ENCODE measurements around the gene MARCHF5.

DNA sequence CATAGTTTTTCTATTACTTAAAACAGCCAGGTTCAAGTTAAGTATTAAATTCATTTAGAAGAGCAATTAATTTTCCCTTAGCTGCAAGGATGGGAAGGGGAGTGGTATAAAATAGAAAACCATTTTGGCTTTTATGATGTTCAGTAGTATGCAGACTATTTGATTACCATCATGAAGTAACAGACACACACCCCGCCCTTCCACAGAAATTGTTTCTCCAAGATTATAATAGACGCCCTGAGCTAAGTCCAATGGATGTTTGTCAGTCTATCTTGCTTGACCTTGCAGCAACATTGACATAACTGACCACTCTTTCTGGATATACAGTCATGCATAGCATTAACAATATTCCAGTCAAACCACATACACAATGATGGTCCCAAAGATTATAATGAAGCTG is 42.4 kb upstream of the MARCHF5 start:
- TF ChIP-seq, protein P1, sequence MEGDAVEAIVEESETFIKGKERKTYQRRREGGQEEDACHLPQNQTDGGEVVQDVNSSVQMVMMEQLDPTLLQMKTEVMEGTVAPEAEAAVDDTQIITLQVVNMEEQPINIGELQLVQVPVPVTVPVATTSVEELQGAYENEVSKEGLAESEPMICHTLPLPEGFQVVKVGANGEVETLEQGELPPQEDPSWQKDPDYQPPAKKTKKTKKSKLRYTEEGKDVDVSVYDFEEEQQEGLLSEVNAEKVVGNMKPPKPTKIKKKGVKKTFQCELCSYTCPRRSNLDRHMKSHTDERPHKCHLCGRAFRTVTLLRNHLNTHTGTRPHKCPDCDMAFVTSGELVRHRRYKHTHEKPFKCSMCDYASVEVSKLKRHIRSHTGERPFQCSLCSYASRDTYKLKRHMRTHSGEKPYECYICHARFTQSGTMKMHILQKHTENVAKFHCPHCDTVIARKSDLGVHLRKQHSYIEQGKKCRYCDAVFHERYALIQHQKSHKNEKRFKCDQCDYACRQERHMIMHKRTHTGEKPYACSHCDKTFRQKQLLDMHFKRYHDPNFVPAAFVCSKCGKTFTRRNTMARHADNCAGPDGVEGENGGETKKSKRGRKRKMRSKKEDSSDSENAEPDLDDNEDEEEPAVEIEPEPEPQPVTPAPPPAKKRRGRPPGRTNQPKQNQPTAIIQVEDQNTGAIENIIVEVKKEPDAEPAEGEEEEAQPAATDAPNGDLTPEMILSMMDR (IDR thresholded peaks at IDR 0.05 in 2 of 3, conservative IDR thresholded peaks at IDR 0.05 in 1 of 3; ENCODE audit: borderline replicate concordance in 1 of 3, insufficient read depth in 1 of 3, low read depth in 2 of 3, low read length in 2 of 3): no peak
- TF ChIP-seq EZH2phosphoT487 (IDR thresholded peaks at IDR 0.05; ENCODE audit: borderline replicate concordance) (no peak), SIN3A (IDR thresholded peaks at IDR 0.05; ENCODE audit: low read depth) (no peak), RAD21 (IDR thresholded peaks at IDR 0.05; ENCODE audit: low read depth) (no peak), JUND (IDR thresholded peaks at IDR 0.05) (no peak)
- TF ChIP-seq, protein P2, sequence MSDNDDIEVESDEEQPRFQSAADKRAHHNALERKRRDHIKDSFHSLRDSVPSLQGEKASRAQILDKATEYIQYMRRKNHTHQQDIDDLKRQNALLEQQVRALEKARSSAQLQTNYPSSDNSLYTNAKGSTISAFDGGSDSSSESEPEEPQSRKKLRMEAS (IDR thresholded peaks at IDR 0.05): no peak
